Breast epithelium (tissue), 3 donors: ENCODE data around the gene LIMCH1.

Source experiments
- POLR2A ChIP-seq: fragments of 450-650 bp; IDR thresholded peaks from one replicate; pipeline ENCODE4 v1.6.1; 2016; ENCODE audit warnings: antibody characterized with exemption, mild to moderate bottlenecking, moderate library complexity
- POLR2AphosphoS5 ChIP-seq, 3 donors: sonication (generic); formaldehyde crosslinking; IDR thresholded peaks; one replicate each; pipeline ENCODE4 v1.6.1; 2017; ENCODE audit warnings: antibody characterized with exemption in 3 of 3
- TF ChIP-seq, protein P1 (sequence below), 3 donors: fragments of 450-650 bp; IDR thresholded peaks; one replicate each; pipeline ENCODE4 v1.5.1; 2016 to 2017; ENCODE audit warnings: antibody characterized with exemption in 3 of 3, mild to moderate bottlenecking in 3 of 3, moderate library complexity in 3 of 3

DNA sequence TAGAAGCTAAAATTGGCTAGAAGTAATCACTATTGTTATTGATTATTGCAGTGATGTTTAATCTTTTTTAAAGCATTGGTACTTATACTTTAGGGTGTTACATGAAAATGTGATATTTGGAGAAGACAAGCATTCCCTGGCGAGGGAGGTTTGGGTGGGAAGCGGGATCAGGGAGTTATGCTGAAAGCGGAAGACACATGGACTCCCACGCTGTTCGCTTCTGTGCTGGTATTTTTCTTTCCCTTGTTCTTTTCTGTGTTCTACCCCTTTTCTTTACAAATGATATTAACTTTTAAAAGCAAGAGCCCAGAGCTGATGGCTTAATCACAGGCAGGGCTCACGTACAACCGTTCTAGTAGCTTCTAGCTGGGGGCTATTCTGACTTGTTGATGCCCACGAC is 148.9 kb downstream of the LIMCH1 start:
- TF ChIP-seq POLR2AphosphoS5 (IDR thresholded peaks at IDR 0.05) (no peak), POLR2A (no peak)
- TF ChIP-seq, protein P1, sequence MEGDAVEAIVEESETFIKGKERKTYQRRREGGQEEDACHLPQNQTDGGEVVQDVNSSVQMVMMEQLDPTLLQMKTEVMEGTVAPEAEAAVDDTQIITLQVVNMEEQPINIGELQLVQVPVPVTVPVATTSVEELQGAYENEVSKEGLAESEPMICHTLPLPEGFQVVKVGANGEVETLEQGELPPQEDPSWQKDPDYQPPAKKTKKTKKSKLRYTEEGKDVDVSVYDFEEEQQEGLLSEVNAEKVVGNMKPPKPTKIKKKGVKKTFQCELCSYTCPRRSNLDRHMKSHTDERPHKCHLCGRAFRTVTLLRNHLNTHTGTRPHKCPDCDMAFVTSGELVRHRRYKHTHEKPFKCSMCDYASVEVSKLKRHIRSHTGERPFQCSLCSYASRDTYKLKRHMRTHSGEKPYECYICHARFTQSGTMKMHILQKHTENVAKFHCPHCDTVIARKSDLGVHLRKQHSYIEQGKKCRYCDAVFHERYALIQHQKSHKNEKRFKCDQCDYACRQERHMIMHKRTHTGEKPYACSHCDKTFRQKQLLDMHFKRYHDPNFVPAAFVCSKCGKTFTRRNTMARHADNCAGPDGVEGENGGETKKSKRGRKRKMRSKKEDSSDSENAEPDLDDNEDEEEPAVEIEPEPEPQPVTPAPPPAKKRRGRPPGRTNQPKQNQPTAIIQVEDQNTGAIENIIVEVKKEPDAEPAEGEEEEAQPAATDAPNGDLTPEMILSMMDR (IDR thresholded peaks at IDR 0.05) = no peak
